ENCODE data around the gene CLGN. TPM values are rescaled to one million over a fixed set of nuclear protein-coding genes. Genes with fewer than 3 reads are reported as not detected.
"Not testable (repeated sequence)": the region's sequence is repeated elsewhere in the genome, so short reads cannot be mapped to it uniquely, and the experiment has no call there.

The CLGN gene
- total RNA-seq, result not detected in 2 replicates

- intact Hi-C loops (cut with micrococcal nuclease), result loop anchor here (2.0 kb wide), 1 partner anchor 67 kb away; no protein-coding TSS in a partner anchor
Observed at GRCh38 chr4:140427106-140427918, at the start of gene CLGN. CLGN (minus strand) TSS chr4:140427648; CDS start chr4:140413078, 14,570 bp downstream.

GRCh38 chr4:140472156-140472555 is 44.7 kb upstream of the CLGN start:
- intact Hi-C loops (cut with micrococcal nuclease), result no loop called here

- intact Hi-C loops (cut with micrococcal nuclease), result no loop called here
Observed at GRCh38 chr4:140469791-140470733, 42.6 kb upstream of the CLGN start.

- intact Hi-C loops (cut with micrococcal nuclease), result no loop called here
Observed at GRCh38 chr4:140466146-140466545, 38.7 kb upstream of the CLGN start.

- intact Hi-C loops (cut with micrococcal nuclease), result no loop called here
Observed at GRCh38 chr4:140463614-140464013, 36.2 kb upstream of the CLGN start.

- intact Hi-C loops (cut with micrococcal nuclease), result no loop called here
Observed at GRCh38 chr4:140463182-140463581, 35.7 kb upstream of the CLGN start.

GRCh38 chr4:140450352-140450751 is 22.9 kb upstream of the CLGN start:
- intact Hi-C loops (cut with micrococcal nuclease), result no loop called here

GRCh38 chr4:140448830-140449229 is 21.4 kb upstream of the CLGN start:
- intact Hi-C loops (cut with micrococcal nuclease), result no loop called here

- intact Hi-C loops (cut with micrococcal nuclease), result no loop called here
Observed at GRCh38 chr4:140448162-140448561, 20.7 kb upstream of the CLGN start.

- intact Hi-C loops (cut with micrococcal nuclease), result not testable (repeated sequence)
Observed at GRCh38 chr4:140444347-140444746, 16.9 kb upstream of the CLGN start.

GRCh38 chr4:140439644-140440142 is 12.2 kb upstream of the CLGN start:
- intact Hi-C loops (cut with micrococcal nuclease), result no loop called here

- intact Hi-C loops (cut with micrococcal nuclease), result loop anchor here (2.0 kb wide), 1 partner anchor 67 kb away; no protein-coding TSS in a partner anchor
Observed at GRCh38 chr4:140427919-140428471, 547 bp upstream of the CLGN start.

GRCh38 chr4:140426610-140427105 is 790 bp downstream of the CLGN start:
- intact Hi-C loops (cut with micrococcal nuclease), result loop anchor here (2.0 kb wide), 1 partner anchor 66 kb away; no protein-coding TSS in a partner anchor

- intact Hi-C loops (cut with micrococcal nuclease), result no loop called here
Observed at GRCh38 chr4:140423106-140423505, 4.3 kb downstream of the CLGN start.

- intact Hi-C loops (cut with micrococcal nuclease), result not testable (repeated sequence)
Observed at GRCh38 chr4:140413130-140413969, 14.1 kb downstream of the CLGN start.

- intact Hi-C loops (cut with micrococcal nuclease), result no loop called here
Observed at GRCh38 chr4:140408974-140409373, 18.5 kb downstream of the CLGN start.

GRCh38 chr4:140406292-140406691 is 21.2 kb downstream of the CLGN start:
- intact Hi-C loops (cut with micrococcal nuclease), result no loop called here

GRCh38 chr4:140400111-140400510 is 27.3 kb downstream of the CLGN start:
- intact Hi-C loops (cut with micrococcal nuclease), result no loop called here

GRCh38 chr4:140395668-140396067 is 31.8 kb downstream of the CLGN start:
- intact Hi-C loops (cut with micrococcal nuclease), result no loop called here

- intact Hi-C loops (cut with micrococcal nuclease), result no loop called here
Observed at GRCh38 chr4:140388015-140388414, 39.4 kb downstream of the CLGN start.
